HG03103 (cell line): ENCODE results near the gene PSG2.
"Not testable (repeated sequence)": the region's sequence is repeated elsewhere in the genome, so short reads cannot be mapped to it uniquely, and the experiment has no call there.

Source experiments
- ATAC-seq: cut with Tn5 transposase; IDR thresholded peaks from one replicate; pipeline ENCODE4 v1.9.1; 2021; ENCODE audit warnings: low read depth; ENCODE audit not compliant: unreplicated experiment

The PSG2 gene

DNA sequence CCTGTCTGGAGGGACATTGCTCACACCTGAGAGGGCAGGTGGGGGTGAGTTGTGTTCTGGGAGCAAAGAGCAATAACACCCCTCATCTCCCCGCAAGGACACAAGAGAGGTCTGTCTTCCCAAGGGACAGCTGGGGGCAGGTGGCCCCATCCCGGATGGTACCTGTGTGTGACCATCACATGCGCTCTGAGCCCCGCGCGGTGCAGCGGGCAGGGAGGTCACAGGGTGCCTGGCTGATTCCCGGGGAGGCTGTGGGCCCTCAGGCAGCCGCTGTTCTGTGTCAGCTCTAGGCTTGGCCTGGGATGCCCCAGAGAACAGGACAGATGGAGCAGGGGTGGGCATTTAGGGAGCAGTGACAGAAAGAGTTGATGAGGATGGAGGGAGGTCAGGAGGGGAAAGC, 1.2 kb upstream of the PSG2 start:
- ATAC-seq: not testable (repeated sequence)

DNA sequence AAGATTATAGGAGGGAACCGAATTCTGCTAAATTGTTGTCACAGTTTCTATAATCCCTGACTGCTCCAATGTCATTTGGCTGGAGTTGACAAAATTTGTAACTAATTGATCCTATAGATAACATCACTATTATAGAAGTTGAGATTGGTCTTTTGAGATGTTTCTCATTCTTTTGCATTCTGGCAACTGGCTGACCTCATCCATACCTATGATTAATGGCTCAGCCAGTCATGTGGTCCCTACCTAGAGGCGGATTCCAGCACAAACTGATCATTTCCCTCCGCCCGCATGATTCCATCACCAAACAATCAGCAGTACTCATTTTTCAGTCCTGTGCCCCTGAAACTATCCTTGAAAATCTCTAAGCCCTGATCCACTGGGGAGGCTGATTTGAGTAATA, 4.2 kb downstream of the PSG2 start:
- no peak for ATAC-seq

DNA sequence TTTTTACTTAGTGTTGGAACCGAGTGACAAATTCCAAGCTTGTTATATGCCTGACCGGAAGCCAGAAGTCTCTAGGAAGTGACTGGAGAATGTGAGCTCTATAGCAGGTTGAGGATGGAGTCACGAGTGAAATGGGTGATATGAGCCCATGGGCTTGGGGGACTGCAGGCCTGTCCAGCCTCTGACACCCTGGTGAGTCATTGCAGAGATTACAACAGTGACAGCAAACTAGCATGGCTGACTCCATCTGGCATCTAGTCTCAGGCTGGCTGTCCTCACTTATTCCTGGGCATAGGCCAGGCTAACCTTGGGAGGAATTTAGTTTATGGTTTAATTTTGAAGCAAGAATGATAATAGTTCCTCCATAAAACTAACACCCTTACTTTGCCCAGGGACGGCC, 4.6 kb downstream of the PSG2 start:
- not testable (repeated sequence) for ATAC-seq

DNA sequence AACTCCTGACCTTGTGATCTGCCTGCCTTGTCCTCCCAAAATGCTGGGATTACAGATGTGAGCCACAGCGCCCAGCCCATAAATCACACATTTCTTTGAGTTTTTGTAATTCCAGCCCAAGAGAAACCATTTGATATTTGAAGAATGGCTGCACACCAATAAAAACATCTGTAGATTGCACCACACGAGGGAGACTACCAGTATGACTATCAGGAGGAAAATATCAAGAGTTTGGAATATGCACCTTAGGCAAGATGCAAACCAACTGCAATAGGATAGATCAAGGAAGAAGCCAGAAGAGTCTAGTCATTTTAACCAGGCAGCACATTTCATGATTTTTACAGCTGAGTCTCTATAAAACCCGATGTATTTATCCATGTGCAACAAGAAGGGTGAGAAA, 20.1 kb downstream of the PSG2 start:
- not testable (repeated sequence) for ATAC-seq

DNA sequence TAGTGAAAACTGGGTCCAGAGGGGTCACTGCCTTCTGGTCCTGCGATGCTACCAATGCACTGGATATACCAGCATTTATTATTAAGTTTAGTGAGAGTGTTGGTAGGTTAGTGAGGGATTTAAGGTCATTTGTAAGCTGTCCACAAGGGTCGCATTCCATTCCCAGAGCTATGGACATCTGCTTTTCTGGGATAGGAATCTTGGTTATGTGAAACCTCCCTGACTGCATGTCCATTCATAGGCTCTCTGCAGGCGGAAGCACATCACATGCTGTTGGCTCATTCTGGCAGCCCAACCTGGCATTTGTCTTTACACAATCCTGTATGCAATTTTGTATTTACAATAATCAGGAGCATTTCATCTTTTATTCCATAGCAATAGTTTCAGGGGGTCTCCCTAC, 21.2 kb downstream of the PSG2 start:
- ATAC-seq: not testable (repeated sequence)

DNA sequence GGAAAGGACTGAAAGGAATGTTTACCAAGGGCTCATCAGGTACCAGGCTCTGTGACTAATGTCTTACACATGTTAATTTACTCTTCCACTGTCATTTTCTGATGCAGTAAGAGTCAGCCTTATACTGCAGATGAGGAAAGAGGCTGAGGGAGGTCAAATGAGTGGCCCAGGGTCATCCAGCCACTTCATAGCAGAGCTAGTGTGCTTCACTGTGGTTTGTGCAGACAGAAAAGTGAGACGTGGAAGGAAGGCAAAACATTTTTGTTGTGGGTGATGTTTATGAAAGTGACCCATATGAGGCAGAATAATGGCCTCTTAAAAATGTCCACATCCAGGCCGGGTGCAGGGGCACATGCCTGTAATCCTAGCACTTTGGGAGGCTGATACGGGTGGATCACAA, 22.2 kb downstream of the PSG2 start:
- ATAC-seq: not testable (repeated sequence)

DNA sequence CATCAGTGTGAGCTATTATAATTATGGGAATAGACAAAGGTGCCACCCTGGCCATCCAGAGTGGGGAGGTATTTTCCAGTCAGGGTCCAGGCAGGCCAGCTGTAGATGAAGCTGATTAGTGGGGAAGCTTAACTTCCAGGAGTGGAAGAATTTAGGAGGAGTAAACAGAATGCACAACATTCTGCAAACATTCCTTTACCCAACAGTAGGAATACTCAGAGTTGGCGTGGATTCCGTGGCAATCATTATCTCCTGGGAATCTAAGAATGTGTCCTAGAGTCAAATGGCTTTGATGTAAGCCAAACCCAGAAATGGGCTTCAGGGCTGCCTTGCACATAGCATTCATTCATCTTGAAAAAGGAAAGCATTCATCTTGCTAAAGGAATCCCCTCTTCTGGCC, 23.0 kb downstream of the PSG2 start:
- ATAC-seq: not testable (repeated sequence)

DNA sequence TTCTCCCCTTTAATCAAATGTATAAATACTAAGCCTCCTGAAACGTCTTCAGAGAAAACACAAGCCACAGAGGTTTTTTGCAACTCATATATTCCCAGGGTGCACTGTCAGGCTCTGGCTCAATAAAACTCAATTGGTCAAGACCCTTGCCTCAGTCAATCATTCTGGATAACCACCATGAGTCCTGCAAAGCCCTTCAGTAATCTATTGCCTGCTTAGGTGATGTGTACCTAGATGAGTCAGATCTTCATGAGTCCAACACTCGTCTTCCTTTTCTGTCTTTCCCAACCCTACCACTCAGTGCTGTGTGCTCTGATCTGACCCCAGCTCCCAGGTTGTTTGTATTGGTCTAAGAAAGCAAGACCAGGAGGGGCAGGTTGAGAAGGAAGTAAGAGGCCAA, 24.1 kb downstream of the PSG2 start:
- not testable (repeated sequence) for ATAC-seq

DNA sequence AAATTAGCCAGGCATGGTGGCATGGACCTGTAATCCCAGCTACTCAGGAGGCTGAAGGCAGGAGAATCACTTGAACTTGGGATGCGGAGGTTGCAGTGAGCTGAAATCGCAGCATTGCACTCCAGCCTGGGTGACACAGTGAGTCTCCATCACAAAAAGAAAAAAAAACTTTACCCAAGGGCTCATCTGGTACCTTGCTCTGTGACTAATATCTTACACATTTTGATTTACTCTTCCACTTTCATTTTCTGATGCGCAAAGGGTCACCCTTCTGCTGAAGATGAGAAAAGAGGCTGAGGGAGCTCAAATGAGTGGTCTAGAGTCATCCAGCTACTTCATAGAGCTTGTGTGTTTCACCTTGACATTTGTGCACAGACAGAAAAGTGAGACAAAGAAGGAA, 34.5 kb downstream of the PSG2 start:
- ATAC-seq: not testable (repeated sequence)

DNA sequence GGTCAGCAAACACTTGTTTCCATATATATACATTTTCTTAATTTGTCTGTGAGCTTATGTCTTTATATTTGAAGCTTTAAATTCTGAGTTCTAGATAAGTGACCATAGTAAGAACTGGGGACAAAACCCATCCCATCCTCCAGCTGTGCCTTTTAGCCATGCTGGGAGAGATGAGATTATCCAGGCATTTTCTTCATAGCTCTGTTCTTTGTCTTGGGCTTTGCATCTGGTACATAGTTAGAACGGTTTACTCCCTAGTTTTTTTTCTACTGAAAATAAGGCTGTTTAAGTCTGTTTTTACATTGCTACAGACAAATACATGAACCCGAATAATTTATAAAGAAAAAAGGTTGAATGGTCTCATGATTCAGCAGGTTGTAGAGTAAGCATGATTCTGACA, 35.9 kb downstream of the PSG2 start:
- ATAC-seq: not testable (repeated sequence)

DNA sequence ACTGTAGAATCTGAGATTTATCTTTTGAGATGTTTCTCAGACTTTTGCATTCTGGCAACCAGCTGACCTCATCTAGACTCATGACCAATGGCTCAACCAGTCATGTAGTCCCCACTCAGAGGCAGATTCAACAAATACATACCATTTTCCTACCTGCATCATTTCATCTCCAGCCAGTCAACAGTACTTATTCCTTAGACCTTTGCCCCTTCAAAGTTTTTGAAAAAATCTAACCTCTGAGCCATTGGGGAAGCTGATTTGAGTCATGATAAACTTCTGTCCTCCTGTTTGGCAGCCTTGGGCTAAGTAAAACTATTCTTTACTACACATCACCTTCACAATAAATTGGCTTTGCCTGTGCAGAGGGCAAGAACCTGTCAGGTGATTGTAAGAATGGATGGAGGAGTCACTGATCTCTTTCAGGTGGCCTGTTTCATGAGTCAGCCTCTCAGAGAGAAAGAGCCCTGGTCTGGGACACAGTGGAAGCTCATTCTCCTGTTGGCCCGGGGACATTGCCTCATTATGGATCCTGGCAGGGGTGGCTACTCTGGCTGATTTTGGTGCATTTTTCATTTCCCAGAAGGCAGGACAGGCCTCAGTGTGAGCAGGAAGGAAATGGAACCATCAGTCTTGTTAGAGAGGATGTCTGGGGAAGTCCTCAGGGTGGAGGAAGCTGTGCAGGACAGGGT, 38.9 kb downstream of the PSG2 start:
- ATAC-seq: not testable (repeated sequence)

DNA sequence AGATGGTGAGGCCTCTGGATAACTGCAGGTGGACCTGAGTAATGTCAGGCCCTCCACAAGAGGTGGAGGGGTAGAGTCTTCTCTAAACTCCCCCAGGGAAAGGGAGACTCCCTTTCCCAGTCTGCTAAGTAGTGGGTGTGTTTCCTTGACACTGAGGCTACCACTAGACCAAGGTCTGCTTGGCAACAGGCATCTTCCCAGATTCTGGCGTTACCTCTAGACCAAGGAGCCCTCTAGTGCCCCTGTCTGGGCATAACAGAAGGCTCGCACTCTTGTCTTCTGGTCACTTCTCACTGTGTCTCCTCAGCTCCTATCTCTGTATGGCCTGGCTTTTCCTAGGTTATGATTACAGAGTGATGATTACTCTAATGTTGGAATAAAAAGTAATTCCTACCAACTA, 50.9 kb downstream of the PSG2 start:
- not testable (repeated sequence) for ATAC-seq

DNA sequence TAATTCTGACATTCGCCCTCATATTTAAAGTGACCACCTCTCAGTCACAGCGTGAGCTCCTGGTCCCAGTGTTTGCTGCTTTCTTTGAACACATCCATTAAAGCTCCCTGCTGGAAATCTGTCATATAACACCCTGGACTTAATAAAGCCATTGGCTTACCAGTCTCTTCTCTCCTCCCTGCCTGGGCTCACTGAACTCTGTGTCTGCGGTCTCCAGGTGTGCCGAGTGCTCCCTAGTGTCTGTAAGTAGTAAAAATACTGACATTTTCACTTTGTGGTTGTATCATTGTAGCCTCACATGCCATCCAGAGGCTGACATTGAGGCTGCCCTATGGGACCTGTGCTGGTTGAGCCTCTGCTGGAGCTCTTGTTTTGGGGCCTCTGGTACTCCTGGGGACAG, 53.6 kb downstream of the PSG2 start:
- ATAC-seq: no peak

DNA sequence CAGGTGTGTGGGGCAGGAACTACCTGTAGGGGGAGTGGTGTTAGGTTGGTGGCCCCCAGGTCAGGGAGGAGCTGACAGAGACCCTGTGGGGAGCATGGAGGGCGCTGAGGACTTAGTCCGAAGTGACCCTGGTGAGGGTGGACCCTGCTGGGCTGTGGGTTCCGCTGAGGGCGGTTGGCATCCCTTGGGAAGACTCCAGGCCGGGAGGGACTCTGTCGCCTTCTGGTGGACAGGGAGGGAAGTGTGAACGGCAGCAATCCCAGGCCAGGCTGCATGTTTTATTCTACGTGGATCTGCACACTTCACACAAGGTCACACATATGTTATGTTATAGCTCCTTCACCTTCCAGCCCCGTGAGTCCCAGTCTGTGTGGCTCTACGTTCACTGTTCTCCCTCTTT, 54.5 kb downstream of the PSG2 start:
- not testable (repeated sequence) for ATAC-seq

DNA sequence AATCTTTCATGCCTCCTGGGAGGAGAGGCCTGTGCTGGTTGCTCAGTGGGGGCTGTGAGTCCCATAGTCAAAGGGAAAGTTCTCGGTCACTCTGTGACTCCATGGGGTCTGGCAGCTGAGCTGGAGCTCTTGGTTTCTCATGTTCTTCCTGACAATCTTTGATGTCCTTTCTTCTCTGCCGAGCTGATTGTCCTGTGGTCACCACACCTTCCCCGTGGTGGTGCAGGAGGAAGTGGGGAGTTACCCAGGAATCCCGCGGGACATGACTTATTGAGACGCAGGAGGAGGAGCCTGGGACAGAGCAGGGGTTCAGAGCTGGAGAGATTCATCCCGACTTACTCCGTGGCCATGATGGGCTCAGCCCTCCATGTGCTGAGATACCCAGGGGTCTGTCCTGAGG, 55.4 kb downstream of the PSG2 start:
- ATAC-seq: not testable (repeated sequence)

DNA sequence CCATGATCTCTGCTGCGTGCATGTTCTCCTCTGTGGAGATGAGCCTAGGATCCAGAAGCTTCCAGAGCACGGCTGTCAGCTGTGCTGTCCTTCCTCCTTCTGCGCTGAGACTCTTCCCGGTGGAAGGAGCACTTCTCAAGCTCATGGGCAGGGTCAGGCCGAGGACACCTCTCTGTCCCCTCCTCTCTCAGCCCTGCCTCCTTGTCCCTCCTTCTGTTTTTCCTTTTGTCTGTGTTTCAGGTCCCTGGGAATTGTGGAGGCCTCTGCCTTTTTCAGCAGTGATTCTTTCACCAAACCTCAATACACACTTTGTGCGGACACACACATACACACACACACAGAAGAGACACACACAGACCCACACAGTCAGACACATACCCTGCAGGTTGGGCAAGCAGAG, 56.1 kb downstream of the PSG2 start, which contains the start of gene PSG11:
PSG11 (minus strand) TSS at position 101 of the 400 bp plus-strand sequence; CDS start at position 4, 97 bp downstream.
- ATAC-seq: not testable (repeated sequence)

DNA sequence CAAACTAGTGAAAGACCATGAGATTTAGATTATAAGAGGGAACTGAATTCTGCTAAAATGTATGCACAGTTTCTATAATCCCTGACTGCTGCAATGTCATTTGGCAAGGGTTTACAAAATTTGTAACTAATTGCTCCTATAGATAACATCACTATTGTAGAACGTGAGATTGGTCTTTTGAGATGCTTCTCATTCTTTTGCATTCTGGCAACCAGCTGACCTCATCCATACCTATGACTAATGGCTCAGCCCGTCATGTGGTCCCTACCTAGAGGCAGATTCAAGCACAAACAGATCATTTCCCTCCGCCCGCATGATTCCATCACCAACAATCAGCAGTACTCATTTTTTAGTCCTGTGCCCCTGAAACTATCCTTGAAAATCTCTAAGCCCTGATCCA, 60.4 kb downstream of the PSG2 start:
- not testable (repeated sequence) for ATAC-seq

DNA sequence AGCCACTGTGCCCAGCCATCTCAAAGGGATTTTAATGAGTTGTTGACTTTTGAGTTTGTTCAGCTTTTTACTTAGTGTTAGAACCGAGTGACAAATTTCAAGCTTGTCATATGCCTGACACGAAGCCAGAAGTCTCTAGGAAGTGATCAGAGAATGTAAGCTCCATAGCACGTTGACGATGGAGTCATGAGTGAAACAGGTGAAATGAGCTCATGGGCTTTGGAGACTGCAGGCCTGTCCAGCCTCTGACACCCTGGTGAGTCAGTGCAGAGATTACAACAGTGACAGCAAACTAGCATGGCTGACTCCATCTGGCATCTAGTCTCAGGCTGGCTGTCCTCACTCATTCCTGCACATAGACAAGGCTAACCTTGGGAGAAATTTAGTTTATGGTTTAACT, 60.9 kb downstream of the PSG2 start:
- not testable (repeated sequence) for ATAC-seq

DNA sequence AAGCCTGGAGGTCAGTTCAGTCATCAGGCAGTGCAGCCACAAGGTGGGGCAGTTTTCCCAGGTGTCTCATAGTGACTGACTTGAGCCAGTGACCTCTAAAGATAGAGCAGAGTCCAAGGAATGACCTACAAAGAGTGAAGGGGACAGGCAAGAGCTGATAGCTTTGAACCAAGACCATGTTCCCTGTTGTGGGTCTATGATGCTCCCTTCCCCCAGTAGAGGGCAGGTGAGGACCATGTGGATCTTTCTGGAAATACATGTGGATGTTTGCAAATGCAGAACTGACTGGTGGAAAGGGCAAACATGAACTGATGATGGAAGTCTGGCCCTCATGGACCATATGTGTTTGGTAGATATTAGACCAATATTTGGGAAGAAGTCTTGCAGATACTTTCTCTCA, 62.9 kb downstream of the PSG2 start:
- ATAC-seq: not testable (repeated sequence)
